HL-60 (cell line): ENCODE measurements around the gene TEKT3.

ENCODE experiments used
- DNase-seq, 2 experiments: peaks; one replicate each; pipeline ENCODE4 v3.0.0-alpha.2; 2010 to 2020; ENCODE audit warnings: low read depth in 1 of 2, low spot score in 1 of 2
- H3K27ac ChIP-seq: fragments of 250-450 bp; sonication (Bioruptor Pico); replicated peaks from 2 replicates; pipeline ENCODE4 v1.5.1; 2020; ENCODE audit warnings: mild to moderate bottlenecking, moderate library complexity
- H3K27me3 ChIP-seq: fragments of 250-450 bp; sonication (Bioruptor Pico); 2 replicates; pipeline ENCODE4 v1.5.1; 2021; ENCODE audit warnings: mild to moderate bottlenecking, moderate library complexity; ENCODE audit not compliant: insufficient read depth, poor library complexity, severe bottlenecking
- H3K4me3 ChIP-seq: replicated peaks from 2 replicates; pipeline ENCODE4 v1.5.1; 2011; ENCODE audit warnings: mild to moderate bottlenecking, control low read depth, low read length; ENCODE audit not compliant: insufficient read depth
- CTCF ChIP-seq: IDR thresholded peaks from one replicate; pipeline ENCODE4 v1.5.1; 2011; ENCODE audit warnings: low read length, control low read depth, inconsistent platforms; ENCODE audit not compliant: insufficient read depth
- GABPA ChIP-seq: IDR thresholded peaks from 2 replicates; pipeline ENCODE4 v1.6.1; 2012; ENCODE audit warnings: low read depth
- POLR2AphosphoS5 ChIP-seq: IDR thresholded peaks from 2 replicates; pipeline ENCODE4 v1.6.1; 2012; ENCODE audit warnings: low read depth
- REST ChIP-seq: IDR thresholded peaks from 2 replicates; pipeline ENCODE4 v1.6.1; 2012; ENCODE audit warnings: low read depth; ENCODE audit not compliant: insufficient replicate concordance
- SPI1 ChIP-seq: IDR thresholded peaks from 2 replicates; pipeline ENCODE4 v1.6.1; 2012; ENCODE audit warnings: low read depth, mild to moderate bottlenecking, borderline replicate concordance

The TEKT3 gene

GRCh38 chr17:15364615-15365014, 23.2 kb upstream of the TEKT3 start:
- TF ChIP-seq SPI1 (no peak), POLR2AphosphoS5 (no peak), GABPA (no peak), REST (no peak), CTCF (no peak)
- H3K27ac ChIP-seq, result no peak overlapping the region
- H3K4me3 ChIP-seq, result no peak overlapping the region
- H3K27me3 ChIP-seq, result no peaks in the 10 kb centered on the region
- DNase-seq, result no peak

- no peak overlapping the region for H3K27ac ChIP-seq
- no peak overlapping the region for H3K4me3 ChIP-seq
- TF ChIP-seq CTCF (no peak), POLR2AphosphoS5 (no peak), GABPA (no peak), REST (no peak)
- no peak for DNase-seq
- H3K27me3 ChIP-seq, result no peaks in the 10 kb centered on the region
Measured at GRCh38 chr17:15363702-15364101, 22.3 kb upstream of the TEKT3 start.

- no peaks in the 10 kb centered on the region for H3K27me3 ChIP-seq
- no peak for DNase-seq
- no peak overlapping the region for H3K27ac ChIP-seq
- H3K4me3 ChIP-seq, result no peak overlapping the region
- TF ChIP-seq SPI1 (no peak), GABPA (no peak), CTCF (no peak), REST (no peak), POLR2AphosphoS5 (no peak)
Measured at GRCh38 chr17:15361592-15361991, 20.2 kb upstream of the TEKT3 start.
